ENCODE results near the gene DPEP3.

- TF ChIP-seq CTCF (IDR thresholded peaks at IDR 0.05; ENCODE audit: poor library complexity), result no peak
- TF ChIP-seq EZH2phosphoT487 (IDR thresholded peaks at IDR 0.05; ENCODE audit: low read depth, severe bottlenecking, unreplicated experiment), result no peak
- no peak for TF ChIP-seq EZH2 (IDR thresholded peaks at IDR 0.05; ENCODE audit: borderline replicate concordance)
These were observed 33.2 kb downstream of the DPEP3 start for GRCh38 chr16:67946966-67947558.
